Occipital lobe (tissue), 2 donors: ENCODE data around the gene MED25. TPM values are rescaled to one million over a fixed set of nuclear protein-coding genes. Genes with fewer than 3 reads are reported as not detected.
"Not testable (repeated sequence)": the region's sequence is repeated elsewhere in the genome, so short reads cannot be mapped to it uniquely, and the experiment has no call there.

Source experiments
- DNase-seq: peaks from one replicate; lab custom pipeline; 2025; lab: John Stamatoyannopoulos, UW
- total RNA-seq: library from RNA; depleted of rRNA; stranded (reverse); fragments of >200 nt; gene quantifications from one replicate; pipeline ENCODE4 v1.2.3, GENCODE V29; 2014

MED25 gene
- total RNA-seq, 1 donor from 2014 or later, result 12.8 TPM

DNA sequence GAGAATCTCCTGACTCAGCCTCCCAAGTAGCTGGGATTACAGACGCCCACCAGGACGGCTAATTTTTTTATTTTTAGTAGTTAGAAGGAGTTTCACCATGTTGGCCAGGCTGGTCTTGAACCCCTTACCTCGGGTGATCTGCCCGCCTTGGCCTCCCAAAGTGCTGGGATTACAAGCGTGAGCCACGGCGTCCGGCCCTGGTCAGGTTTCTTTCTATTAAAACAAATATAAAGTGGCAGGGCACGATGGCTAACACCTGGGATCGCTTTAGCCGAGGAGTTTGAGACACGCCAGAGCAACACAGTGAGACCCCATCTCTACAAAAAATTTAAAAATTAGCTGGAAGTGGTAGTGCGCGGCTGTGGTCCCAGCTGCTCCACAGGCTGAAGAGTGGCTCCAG, 1.5 kb upstream of the MED25 start:
- DNase-seq, result no peak

GRCh38 chr19:49818649-49819370, 721 bp downstream of the MED25 start:
- no peak for DNase-seq

DNA sequence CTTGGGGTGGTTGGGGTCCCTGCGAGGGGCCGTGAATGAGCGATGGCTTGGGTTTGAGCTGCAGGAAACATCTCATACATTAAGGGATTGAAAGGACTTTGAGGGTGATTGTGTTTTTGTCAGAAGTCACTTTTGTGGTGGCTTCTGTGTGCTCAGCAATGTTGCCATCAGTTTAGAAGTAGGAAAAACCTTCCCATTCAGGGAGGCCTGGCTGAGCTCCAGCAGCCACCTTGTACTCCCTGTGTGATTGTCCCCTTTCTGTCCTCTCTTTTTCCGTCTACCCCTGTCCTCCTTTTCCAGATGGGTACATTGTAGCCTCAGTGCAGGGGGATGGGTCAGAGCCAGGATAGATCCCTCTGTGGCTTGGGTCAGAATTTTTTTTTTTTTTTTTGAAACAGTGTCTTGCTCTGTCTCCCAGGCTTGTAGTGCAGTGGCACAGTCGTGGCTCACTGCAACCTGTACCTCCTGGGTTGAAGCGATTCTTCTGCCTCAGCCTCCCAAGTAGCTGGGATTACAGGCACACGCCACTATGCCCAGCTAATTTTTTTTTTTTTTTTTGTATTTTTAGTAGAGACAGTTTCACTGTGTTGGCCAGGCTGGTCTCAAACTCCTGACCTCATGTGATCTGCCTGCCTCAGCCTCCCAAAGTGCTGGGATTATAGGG, 1.5 kb downstream of the MED25 start:
- DNase-seq, result not testable (repeated sequence)

DNA sequence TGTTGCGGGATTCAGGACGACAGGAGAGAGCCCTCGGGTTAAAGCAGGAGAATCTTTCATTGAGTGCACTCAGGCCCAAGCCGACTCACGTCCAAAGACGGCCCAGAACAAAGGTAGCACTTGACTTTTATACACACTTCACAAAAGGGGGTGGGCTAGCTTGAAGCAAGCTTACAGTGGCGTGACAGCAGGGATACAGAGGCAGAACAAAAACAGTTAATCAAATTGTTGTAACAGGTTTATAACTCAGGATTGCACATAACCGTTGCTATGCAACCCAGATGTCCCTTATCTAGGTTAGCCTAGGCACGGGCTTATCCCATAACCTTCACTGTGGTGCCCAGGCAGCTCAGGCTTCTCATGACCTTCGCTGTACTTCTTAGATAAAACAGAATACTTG, 2.0 kb downstream of the MED25 start:
- DNase-seq, result no peak

DNA sequence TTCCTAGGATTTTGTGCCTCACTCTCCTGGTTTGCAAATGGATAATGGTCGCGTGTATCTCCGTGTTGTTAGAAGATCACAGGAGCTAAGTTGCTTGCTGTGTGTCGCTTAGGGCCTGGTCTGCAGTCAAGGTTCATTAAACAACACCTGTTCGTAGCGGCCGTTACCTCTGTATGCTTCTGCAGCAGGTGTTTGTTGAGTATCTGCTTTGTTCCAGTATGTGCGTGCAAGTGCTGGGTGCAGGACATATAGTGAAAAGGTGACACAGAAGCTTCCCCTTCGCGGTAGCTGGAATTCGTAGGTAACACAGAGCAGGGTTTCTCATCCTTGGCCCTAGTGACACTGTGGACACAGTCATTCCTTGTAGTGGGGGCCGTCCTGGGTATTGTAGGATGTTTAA, 5.4 kb downstream of the MED25 start:
- DNase-seq, result no peak

GRCh38 chr19:49824662-49825061, 6.6 kb downstream of the MED25 start:
- DNase-seq, result no peak

GRCh38 chr19:49827034-49827433, 8.9 kb downstream of the MED25 start:
- DNase-seq, result no peak

DNA sequence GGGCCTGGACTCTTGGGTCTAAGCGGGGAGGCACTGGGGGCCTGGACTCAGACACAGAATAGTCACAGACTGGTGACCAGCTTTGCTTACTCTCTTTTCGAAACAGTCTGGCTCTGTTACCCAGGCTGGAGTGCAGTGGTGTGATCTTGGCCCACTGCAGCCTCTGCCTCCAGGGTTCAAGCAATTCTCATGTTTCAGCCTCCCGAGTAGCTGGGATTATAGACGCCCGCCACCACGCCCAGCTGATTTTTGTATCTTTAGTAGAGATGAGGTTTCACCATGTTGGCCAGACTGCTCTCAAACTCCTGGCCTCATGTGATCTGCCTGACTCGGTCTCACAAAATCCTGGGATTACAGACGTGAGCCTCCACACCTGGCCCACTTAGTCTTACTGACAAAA, 11.1 kb downstream of the MED25 start:
- DNase-seq, result no peak

DNA sequence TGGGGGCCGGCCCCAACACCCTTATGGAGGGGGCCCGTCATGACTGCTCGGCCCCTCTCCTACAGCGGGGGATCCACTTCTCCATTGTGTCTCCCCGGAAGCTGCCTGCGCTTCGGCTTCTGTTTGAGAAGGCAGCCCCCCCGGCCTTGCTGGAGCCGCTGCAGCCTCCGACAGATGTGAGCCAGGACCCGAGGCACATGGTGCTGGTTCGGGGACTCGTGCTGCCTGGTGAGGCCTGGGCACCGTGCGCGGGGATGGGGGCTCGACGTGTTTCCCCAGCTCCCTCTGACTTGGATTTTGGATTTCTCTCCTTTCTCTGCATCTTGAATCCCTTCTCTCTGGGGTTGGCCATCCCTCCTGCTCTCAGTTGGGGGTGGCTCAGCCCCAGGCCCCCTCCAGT, 11.6 kb downstream of the MED25 start:
- no peak for DNase-seq

DNA sequence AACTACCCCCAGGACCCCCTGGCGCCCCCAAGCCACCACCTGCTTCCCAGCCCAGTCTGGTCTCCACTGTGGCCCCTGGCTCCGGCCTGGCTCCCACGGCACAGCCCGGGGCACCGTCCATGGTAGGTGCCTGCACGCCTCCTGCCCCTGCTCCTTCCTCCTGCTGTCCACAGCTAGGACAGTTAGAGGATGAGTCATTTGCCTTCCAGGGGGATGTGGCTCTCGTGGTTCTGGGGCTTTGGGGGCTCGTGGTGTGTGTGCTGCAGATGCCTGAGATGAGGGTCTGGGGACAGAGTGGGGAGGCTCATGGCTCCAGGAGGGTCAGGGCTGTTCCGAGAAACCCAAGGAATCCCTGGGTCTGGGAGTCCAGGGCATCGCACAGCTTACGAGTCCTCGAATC, 12.7 kb downstream of the MED25 start:
- no peak for DNase-seq

DNA sequence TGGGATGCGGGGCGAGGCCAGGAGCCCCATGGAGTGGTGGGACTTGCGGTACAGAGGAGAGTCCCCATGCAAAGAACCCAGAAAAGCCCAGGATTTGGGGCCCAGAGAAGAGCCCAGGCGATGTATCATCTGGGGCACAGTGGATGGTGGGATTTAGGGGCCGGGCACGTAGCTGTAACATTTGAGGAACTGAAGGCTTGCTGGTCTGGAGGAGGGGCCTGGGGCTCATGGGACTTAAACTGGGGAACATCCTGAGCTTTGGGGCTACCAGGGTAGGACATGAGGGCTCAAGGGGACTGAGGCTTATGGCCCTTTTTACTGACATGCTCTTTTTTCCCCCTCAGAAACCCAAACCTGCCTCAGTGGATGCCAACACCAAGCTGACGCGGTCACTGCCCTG, 13.5 kb downstream of the MED25 start:
- DNase-seq, result no peak

GRCh38 chr19:49832556-49832955, 14.5 kb downstream of the MED25 start:
- no peak for DNase-seq

DNA sequence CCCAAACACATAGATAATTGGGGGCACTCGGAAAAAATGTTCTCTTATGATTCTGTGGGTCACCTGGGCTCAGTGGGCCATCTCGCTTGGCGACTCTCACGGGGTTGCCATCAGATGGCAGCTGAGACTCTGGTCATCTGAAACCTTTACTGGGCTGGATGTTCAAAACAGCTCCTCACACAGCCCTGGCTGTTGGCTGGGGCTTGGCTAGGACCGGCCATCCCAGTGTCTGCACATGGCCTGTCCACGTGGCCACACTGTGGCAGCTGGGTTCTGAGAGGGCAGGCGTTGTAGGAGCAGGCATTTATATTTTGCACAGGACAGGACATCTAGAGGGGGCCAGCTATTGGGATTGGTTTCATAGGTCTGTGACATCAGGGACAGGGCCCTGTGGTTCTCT, 15.5 kb downstream of the MED25 start:
- DNase-seq, result no peak

DNA sequence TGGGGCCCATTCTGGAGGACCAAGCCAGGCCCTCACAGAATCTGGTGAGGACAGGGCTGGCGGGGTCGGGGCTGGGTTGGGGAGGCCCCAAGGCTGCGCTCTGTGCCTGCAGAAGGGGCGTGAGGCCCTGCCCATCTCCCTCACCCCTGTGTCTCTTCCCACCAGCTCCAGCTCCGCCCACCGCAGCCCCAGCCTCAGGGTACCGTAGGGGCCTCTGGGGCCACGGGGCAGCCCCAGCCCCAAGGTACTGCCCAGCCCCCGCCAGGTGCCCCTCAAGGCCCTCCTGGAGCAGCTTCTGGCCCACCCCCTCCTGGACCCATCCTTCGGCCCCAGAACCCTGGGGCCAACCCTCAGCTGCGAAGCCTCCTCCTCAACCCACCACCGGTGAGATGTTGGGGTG, 17.5 kb downstream of the MED25 start:
- DNase-seq, result no peak

DNA sequence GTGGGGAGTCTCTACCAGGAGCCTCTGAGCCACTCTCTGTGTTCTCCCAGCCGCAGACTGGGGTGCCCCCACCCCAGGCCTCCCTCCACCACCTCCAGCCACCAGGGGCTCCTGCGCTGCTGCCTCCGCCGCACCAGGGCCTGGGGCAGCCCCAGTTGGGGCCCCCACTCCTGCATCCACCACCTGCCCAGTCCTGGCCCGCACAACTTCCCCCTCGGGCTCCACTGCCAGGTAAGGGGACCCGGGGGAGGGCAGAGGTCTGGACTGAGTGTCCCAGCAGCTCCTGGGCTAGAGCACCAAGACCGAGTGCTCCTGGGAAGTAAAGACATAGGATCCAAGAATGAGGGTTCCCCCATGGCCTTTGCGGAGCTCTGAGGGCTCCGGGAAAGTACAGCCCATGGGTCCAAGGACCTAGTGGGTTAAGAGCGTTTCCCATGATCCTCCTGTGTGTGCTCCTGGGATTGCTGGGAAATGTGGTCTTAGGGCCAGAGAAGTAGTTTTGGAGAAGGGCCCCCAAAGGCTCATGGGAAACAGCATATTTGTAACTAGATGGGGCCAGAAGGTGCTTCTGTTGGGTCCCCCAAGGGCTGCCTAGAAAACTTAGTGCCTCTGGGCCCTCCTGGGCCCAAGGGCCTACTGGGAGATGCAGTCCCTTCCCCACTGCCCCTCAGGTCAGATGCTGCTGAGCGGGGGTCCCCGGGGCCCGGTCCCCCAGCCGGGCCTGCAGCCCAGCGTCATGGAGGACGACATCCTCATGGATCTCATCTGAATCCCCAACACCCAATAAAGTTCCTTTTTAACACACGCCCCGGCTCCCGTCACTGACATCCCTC, 18.3 kb downstream of the MED25 start:
- DNase-seq, result no peak

- no peak for DNase-seq
Measured at GRCh38 chr19:49837009-49837310, 18.9 kb downstream of the MED25 start.

- DNase-seq, result no peak
Measured at GRCh38 chr19:49837425-49837824, 19.3 kb downstream of the MED25 start.

- no peak for DNase-seq
Measured at GRCh38 chr19:49838885-49839588, 20.9 kb downstream of the MED25 start.

GRCh38 chr19:49839713-49840112, 21.6 kb downstream of the MED25 start:
- no peak for DNase-seq

- no peak for DNase-seq
Measured at GRCh38 chr19:49840321-49840720, 22.2 kb downstream of the MED25 start.

DNA sequence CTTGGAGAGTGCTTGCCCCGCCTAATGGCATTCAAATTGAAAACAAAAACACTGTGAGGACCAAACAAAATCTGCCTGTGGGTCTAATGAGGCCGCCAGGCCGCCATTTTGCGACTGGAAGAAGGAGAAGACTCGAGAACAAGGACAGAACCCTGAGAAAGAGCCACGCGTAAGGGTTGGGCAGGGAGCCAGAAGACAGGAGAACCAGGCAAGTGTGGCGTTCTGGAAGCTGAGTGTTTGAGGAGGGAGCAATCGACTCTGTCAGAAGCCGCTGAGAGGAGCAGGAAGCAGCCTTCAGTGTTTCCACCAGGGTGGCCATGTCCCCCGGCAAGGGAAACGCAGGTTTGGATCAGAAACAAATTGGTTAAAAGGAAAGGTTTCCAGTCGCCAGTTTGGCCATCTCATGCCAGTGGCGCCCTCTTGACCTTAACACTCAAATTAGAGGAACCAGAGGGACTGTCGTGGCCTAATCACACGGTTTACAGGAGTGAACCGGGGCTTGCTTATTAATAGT, 22.7 kb downstream of the MED25 start:
- DNase-seq, result no peak

DNA sequence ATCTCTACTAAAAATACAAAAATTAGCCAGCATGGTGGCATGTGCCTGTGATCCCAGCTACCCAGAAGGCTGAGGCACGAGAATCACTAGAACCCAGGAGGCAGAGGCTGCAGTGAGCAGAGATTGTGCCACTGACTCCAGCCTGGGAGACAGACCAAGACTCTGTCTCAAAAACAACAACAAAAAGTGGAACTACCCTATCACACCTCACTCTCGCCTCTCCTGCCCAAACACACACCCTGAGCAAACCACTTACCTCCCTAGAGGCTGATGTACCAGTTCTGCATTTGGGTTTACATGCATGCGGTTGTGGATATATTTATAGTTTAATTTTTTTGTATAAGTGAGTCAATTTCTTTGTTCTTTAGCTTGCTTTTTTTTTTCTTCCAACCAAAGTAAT, 25.2 kb downstream of the MED25 start:
- no peak for DNase-seq
